Measurements from ENCODE around the gene KCMF1. TPM values are rescaled to one million over a fixed set of nuclear protein-coding genes. Genes with fewer than 3 reads are reported as not detected.

KCMF1 gene
- total RNA-seq, 1 donor from 2014 or later, result 62.1 TPM

- DNase-seq (ENCODE audit: low spot score, unreplicated experiment), result no peak
- Mint-ChIP-seq H3K27ac (no peak overlapping the region), H3K4me3 (ENCODE audit: low read depth) (no peak overlapping the region), H3K4me1 (ENCODE audit: low read depth) (no peaks in the 10 kb centered on the region), H3K36me3 (ENCODE audit: insufficient read depth) (no peaks in the 10 kb centered on the region), H3K9me3 (ENCODE audit: low read depth) (peaks cover 5% of the 10 kb centered on the region), H3K27me3 (peaks cover 10% of the 10 kb centered on the region)
- no peak for TF ChIP-seq CTCF (IDR thresholded peaks at IDR 0.05; ENCODE audit: unreplicated experiment)
Measured at GRCh38 chr2:85078536-85078935, 107.6 kb downstream of the KCMF1 start.

- TF ChIP-seq CTCF (IDR thresholded peaks at IDR 0.05; ENCODE audit: unreplicated experiment), result no peak
Measured at GRCh38 chr2:85083092-85083491, 112.1 kb downstream of the KCMF1 start.

GRCh38 chr2:85085563-85085962 is 114.6 kb downstream of the KCMF1 start:
- no peak for DNase-seq (ENCODE audit: low spot score, unreplicated experiment)
- peaks cover 6% of the 10 kb centered on the region for H3K27me3 Mint-ChIP-seq
- no peak for TF ChIP-seq CTCF (IDR thresholded peaks at IDR 0.05; ENCODE audit: unreplicated experiment)
- no peak overlapping the region for H3K4me3 Mint-ChIP-seq (ENCODE audit: low read depth)
- no peaks in the 10 kb centered on the region for H3K36me3 Mint-ChIP-seq (ENCODE audit: insufficient read depth)
- H3K27ac Mint-ChIP-seq, result no peak overlapping the region
- H3K9me3 Mint-ChIP-seq (ENCODE audit: low read depth), result peaks cover 5% of the 10 kb centered on the region
- no peaks in the 10 kb centered on the region for H3K4me1 Mint-ChIP-seq (ENCODE audit: low read depth)

More at GRCh38 chr2:85083092-85083491, 112.1 kb downstream of the KCMF1 start:
- no peaks in the 10 kb centered on the region for H3K4me1 Mint-ChIP-seq (ENCODE audit: low read depth)
- no peak overlapping the region for H3K4me3 Mint-ChIP-seq (ENCODE audit: low read depth)
- no peaks in the 10 kb centered on the region for H3K36me3 Mint-ChIP-seq (ENCODE audit: insufficient read depth)
- peaks cover 6% of the 10 kb centered on the region for H3K27me3 Mint-ChIP-seq
- DNase-seq (ENCODE audit: low spot score, unreplicated experiment), result no peak
- H3K9me3 Mint-ChIP-seq (ENCODE audit: low read depth), result peaks cover 5% of the 10 kb centered on the region
- no peak overlapping the region for H3K27ac Mint-ChIP-seq

GRCh38 chr2:85087541-85087940 is 116.6 kb downstream of the KCMF1 start:
- no peaks in the 10 kb centered on the region for H3K36me3 Mint-ChIP-seq (ENCODE audit: insufficient read depth)
- TF ChIP-seq CTCF (IDR thresholded peaks at IDR 0.05; ENCODE audit: unreplicated experiment), result no peak

GRCh38 chr2:85088921-85089320 is 118.0 kb downstream of the KCMF1 start:
- Mint-ChIP-seq H3K4me3 (ENCODE audit: low read depth) (no peak overlapping the region), H3K4me1 (ENCODE audit: low read depth) (no peaks in the 10 kb centered on the region), H3K9me3 (ENCODE audit: low read depth) (no peaks in the 10 kb centered on the region), H3K36me3 (ENCODE audit: insufficient read depth) (no peaks in the 10 kb centered on the region), H3K27ac (no peak overlapping the region), H3K27me3 (peaks cover 2% of the 10 kb centered on the region)
- DNase-seq (ENCODE audit: low spot score, unreplicated experiment), result no peak
- TF ChIP-seq CTCF (IDR thresholded peaks at IDR 0.05; ENCODE audit: unreplicated experiment), result no peak

More at GRCh38 chr2:85087541-85087940, 116.6 kb downstream of the KCMF1 start:
- Mint-ChIP-seq H3K9me3 (ENCODE audit: low read depth) (no peaks in the 10 kb centered on the region), H3K27me3 (peaks cover 6% of the 10 kb centered on the region), H3K4me1 (ENCODE audit: low read depth) (no peaks in the 10 kb centered on the region), H3K27ac (no peak overlapping the region), H3K4me3 (ENCODE audit: low read depth) (no peak overlapping the region)
- DNase-seq (ENCODE audit: low spot score, unreplicated experiment), result no peak
